BLaER1 treated with 17β-estradiol and CSF1 and Interleukin-3, amounts not matched to agents 10 nM and 100 nM (cell line): Measurements from ENCODE around the gene ELL.

Experiments
- H3K27ac ChIP-seq, 11 experiments: shearing (Covaris generic); formaldehyde crosslinking; 2 replicates each; pipeline ENCODE4 v1.8.1; 2022
- H3K27me3 ChIP-seq, 11 experiments: shearing (Covaris generic); formaldehyde crosslinking; 2 replicates each; pipeline ENCODE4 v1.8.1; 2022
- H3K36me3 ChIP-seq, 11 experiments: shearing (Covaris generic); formaldehyde crosslinking; 2 replicates each; pipeline ENCODE4 v1.8.1; 2022
- H3K4me1 ChIP-seq, 10 experiments: shearing (Covaris generic); formaldehyde crosslinking; 2 replicates each; pipeline ENCODE4 v1.8.1; 2022
- H3K4me2 ChIP-seq, 11 experiments: shearing (Covaris generic); formaldehyde crosslinking; 2 replicates each; pipeline ENCODE4 v1.8.1; 2022
- H3K4me3 ChIP-seq, 10 experiments: shearing (Covaris generic); formaldehyde crosslinking; 2 replicates each; pipeline ENCODE4 v1.8.1; 2022
- H3K9ac ChIP-seq, 11 experiments: shearing (Covaris generic); formaldehyde crosslinking; 2 replicates each; pipeline ENCODE4 v1.8.1; 2022
- H3K9me3 ChIP-seq, 11 experiments: shearing (Covaris generic); formaldehyde crosslinking; replicated peaks in 1 of 11; 2 replicates each; pipeline ENCODE4 v1.8.1; 2022
- H4K20me1 ChIP-seq, 11 experiments: shearing (Covaris generic); formaldehyde crosslinking; 2 replicates each; pipeline ENCODE4 v1.8.1; 2022
- Cebpa-rat ChIP-seq, 11 experiments: shearing (Covaris generic); IDR thresholded peaks; 2 replicates each; pipeline ENCODE4 v1.8.1; 2022

The ELL gene

GRCh38 chr19:18397242-18398202, 124.3 kb downstream of the ELL start, which contains the start of gene LRRC25:
LRRC25 (minus strand) TSS chr19:18397622; CDS start chr19:18396963, 659 bp downstream.
- H3K4me3 ChIP-seq = peak within 1 kb of the TSS in 5 of 10 experiments; percentile 31 to 97 (median 76); a peak in 10 of 20 replicates
- H4K20me1 ChIP-seq = peaks cover 0 to 30% (median 0%) of the 10 kb centered on the region in 11 experiments; a peak in 4 of 22 replicates
- peaks cover 23 to 100% (median 51%) of the 10 kb centered on the region in 10 experiments for H3K4me1 ChIP-seq
- no peaks in the 10 kb centered on the region for H3K9me3 ChIP-seq
- peaks cover 0 to 45% (median 0%) of the 10 kb centered on the region in 11 experiments; a peak in 6 of 22 replicates for H3K36me3 ChIP-seq
- H3K4me2 ChIP-seq = peak within 1 kb of the TSS; percentile 27 to 99 (median 74); a peak in 21 of 22 replicates
- TF ChIP-seq Cebpa-rat (IDR thresholded peaks at IDR 0.05) = no peak
- H3K27me3 ChIP-seq = peaks cover 0 to 18% (median 0%) of the 10 kb centered on the region in 11 experiments; a peak in 4 of 22 replicates
- H3K27ac ChIP-seq = peak within 1 kb of the TSS in 4 of 11 experiments; percentile 22 to 85 (median 84); a peak in 8 of 22 replicates
- peak within 1 kb of the TSS in 5 of 11 experiments; percentile 10 to 86 (median 77); a peak in 8 of 22 replicates for H3K9ac ChIP-seq

- H3K4me3 ChIP-seq = peak overlapping the region in 5 of 10 experiments; percentile 31 to 97 (median 76); a peak in 10 of 20 replicates
- no peaks in the 10 kb centered on the region for H3K9me3 ChIP-seq
- peak overlapping the region in 4 of 11 experiments; percentile 6 to 85 (median 84); a peak in 5 of 22 replicates for H3K27ac ChIP-seq
- H3K9ac ChIP-seq = peak overlapping the region in 4 of 11 experiments; percentile 10 to 86 (median 80); a peak in 7 of 22 replicates
- H3K4me1 ChIP-seq = peaks cover 19 to 100% (median 51%) of the 10 kb centered on the region in 10 experiments; a peak in 19 of 20 replicates
- H3K27me3 ChIP-seq = peaks cover 0 to 21% (median 0%) of the 10 kb centered on the region in 11 experiments; a peak in 5 of 22 replicates
- H3K4me2 ChIP-seq = peak overlapping the region; percentile 27 to 99 (median 74); a peak in 21 of 22 replicates
- H3K36me3 ChIP-seq = peaks cover 0 to 51% (median 0%) of the 10 kb centered on the region in 11 experiments; a peak in 6 of 22 replicates
- peaks cover 0 to 37% (median 0%) of the 10 kb centered on the region in 11 experiments; a peak in 4 of 22 replicates for H4K20me1 ChIP-seq
- TF ChIP-seq Cebpa-rat (IDR thresholded peaks at IDR 0.05) = no peak
Measured at GRCh38 chr19:18396471-18397241, 125.2 kb downstream of the ELL start.

GRCh38 chr19:18393836-18394235, 128.0 kb downstream of the ELL start:
- peaks cover 0 to 65% (median 0%) of the 10 kb centered on the region in 11 experiments; a peak in 5 of 22 replicates for H4K20me1 ChIP-seq
- H3K27ac ChIP-seq = peak overlapping the region in 4 of 11 experiments; percentile 56 to 85 (median 83); a peak in 8 of 22 replicates
- peak overlapping the region in 3 of 10 experiments; percentile 76 to 97 (median 81); a peak in 6 of 20 replicates for H3K4me3 ChIP-seq
- TF ChIP-seq Cebpa-rat (IDR thresholded peaks at IDR 0.05) = no peak
- peak overlapping the region in 6 of 11 experiments; percentile 1 to 99 (median 90); a peak in 10 of 22 replicates for H3K4me2 ChIP-seq
- H3K9me3 ChIP-seq = no peaks in the 10 kb centered on the region
- H3K27me3 ChIP-seq = peaks cover 0 to 40% (median 11%) of the 10 kb centered on the region in 11 experiments; a peak in 15 of 22 replicates
- H3K4me1 ChIP-seq = peaks cover 16 to 100% (median 43%) of the 10 kb centered on the region in 10 experiments; a peak in 19 of 20 replicates
- peak overlapping the region in 4 of 11 experiments; percentile 27 to 86 (median 80); a peak in 8 of 22 replicates for H3K9ac ChIP-seq
- H3K36me3 ChIP-seq = peaks cover 0 to 79% (median 0%) of the 10 kb centered on the region in 11 experiments; a peak in 6 of 22 replicates

- Histone ChIP-seq H3K9me3 (no peaks in the 10 kb centered on the region), H3K27ac (peak overlapping the region in 6 of 11 experiments; percentile 40 to 85 (median 74); a peak in 12 of 22 replicates), H3K9ac (peak overlapping the region in 5 of 11 experiments; percentile 10 to 86 (median 77); a peak in 10 of 22 replicates), H3K4me1 (peaks cover 22 to 100% (median 45%) of the 10 kb centered on the region in 10 experiments), H3K27me3 (peaks cover 0 to 48% (median 20%) of the 10 kb centered on the region in 11 experiments; a peak in 17 of 22 replicates), H3K4me3 (peak overlapping the region in 4 of 10 experiments; percentile 21 to 97 (median 78); a peak in 6 of 20 replicates), H3K36me3 (peaks cover 0 to 88% (median 0%) of the 10 kb centered on the region in 11 experiments; a peak in 6 of 22 replicates), H3K4me2 (peak overlapping the region; percentile 15 to 99 (median 66); a peak in 21 of 22 replicates), H4K20me1 (peaks cover 0 to 68% (median 0%) of the 10 kb centered on the region in 11 experiments; a peak in 5 of 22 replicates)
- TF ChIP-seq Cebpa-rat (IDR thresholded peaks at IDR 0.05) = no peak
Measured at GRCh38 chr19:18392926-18393325, 128.9 kb downstream of the ELL start.
